GM19372 (cell line): ENCODE data around the gene ARHGAP44.

ENCODE experiments used
- ATAC-seq: cut with Tn5 transposase; IDR thresholded peaks from one replicate; pipeline ENCODE4 v1.9.1; 2021; ENCODE audit warnings: mild to moderate bottlenecking, low read depth, moderate library complexity; ENCODE audit not compliant: unreplicated experiment

ARHGAP44 gene, protein sequence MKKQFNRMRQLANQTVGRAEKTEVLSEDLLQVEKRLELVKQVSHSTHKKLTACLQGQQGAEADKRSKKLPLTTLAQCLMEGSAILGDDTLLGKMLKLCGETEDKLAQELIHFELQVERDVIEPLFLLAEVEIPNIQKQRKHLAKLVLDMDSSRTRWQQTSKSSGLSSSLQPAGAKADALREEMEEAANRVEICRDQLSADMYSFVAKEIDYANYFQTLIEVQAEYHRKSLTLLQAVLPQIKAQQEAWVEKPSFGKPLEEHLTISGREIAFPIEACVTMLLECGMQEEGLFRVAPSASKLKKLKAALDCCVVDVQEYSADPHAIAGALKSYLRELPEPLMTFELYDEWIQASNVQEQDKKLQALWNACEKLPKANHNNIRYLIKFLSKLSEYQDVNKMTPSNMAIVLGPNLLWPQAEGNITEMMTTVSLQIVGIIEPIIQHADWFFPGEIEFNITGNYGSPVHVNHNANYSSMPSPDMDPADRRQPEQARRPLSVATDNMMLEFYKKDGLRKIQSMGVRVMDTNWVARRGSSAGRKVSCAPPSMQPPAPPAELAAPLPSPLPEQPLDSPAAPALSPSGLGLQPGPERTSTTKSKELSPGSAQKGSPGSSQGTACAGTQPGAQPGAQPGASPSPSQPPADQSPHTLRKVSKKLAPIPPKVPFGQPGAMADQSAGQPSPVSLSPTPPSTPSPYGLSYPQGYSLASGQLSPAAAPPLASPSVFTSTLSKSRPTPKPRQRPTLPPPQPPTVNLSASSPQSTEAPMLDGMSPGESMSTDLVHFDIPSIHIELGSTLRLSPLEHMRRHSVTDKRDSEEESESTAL

DNA sequence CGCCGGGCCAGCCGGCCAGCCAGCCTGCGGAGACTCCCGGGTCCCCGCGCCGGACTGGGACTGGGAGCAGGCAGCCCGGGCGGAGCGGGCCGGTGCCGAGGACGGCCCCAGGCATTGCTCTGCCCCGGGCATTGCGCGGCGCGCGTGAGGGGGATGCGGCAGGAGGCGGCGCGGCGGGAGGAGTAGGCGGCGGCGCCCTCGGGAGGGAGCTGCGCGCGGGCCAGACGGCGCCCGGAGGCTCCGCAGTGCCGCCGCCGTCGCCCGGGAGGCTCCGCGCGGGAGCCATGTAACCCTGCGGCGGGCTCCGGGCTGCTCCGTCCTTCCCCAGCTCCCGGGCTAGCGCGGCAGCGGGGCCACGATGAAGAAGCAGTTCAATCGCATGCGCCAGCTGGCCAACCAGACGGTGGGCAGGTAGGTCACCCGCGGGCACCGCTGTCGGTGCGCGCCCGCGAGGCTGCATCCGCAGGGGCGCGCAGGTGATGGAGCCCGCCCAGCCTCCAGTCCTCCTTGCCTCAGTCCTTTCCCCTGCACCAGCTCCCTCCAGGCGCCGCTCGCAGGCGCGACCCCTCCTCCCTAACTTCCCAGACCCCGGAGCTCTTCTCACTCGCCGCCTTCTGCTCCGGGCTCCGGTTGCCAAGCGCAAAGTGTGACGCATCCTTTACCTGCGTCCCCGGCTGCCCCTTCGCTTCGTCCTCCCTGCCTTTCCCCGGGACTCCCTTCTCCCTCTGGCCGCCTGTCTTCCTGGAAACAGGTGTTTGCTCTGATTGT lies at the start of gene ARHGAP44:
Gene ARHGAP44, plus strand, starts transcription at position 18 of the 768 bp plus-strand sequence. Its CDS starts 341 bp downstream, at position 359.
- ATAC-seq, result peak; percentile 76

DNA sequence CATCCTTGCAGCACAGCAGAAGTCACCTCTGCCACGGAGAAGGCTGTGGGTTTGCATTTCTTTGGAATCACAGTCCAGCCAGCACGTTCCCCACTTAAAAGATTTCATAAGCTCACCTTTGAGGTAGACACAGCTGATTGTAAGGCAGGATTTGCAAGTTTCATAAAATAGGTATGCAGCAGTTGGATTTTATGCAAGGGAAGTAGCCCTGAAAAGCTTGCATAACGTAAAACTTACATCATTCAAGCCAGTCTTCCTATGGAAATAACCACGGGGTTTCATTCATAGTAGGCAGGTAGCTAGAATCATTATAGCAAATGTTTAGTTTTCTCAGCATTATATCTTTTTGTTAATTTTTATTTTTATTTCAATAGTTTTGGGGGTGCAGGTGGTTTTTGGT lies 49.8 kb upstream of the ARHGAP44 start:
- no peak for ATAC-seq

DNA sequence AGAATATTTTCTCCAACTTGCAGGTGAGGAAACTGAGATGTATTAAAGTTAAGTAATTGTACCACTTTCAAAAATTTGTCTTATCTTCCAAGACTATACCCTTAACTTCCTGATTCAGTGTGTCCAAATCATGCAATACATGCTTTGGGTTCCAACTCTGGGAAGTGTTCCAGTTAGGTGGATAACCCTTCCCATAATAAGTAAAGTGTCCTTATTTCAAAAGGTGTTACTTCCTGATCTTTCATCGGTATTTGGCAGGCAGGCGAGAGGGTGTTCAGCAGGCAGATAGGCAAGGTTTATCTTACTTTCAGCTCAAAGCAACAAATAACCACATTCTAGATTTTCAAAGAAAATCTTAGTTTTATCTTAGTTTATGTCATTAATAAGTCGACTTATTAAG lies 46.3 kb upstream of the ARHGAP44 start:
- no peak for ATAC-seq

DNA sequence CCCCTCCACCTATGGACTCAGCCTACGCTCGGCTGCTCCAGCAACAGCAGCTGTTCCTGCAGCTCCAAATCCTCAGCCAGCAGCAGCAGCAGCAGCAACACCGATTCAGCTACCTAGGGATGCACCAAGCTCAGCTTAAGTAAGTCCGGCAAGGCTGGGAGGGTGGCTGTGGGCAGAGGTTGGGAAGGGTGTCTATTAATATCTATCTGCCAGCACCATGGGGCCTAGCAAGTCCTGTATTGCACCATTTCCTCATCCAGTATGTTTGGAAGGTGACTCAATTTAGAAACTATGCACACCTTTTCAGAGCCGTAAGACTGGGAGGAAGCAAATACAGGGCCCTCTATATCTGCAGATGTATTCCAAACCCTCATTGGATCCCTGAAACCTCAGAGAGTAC lies 45.0 kb upstream of the ARHGAP44 start:
- no peak for ATAC-seq

DNA sequence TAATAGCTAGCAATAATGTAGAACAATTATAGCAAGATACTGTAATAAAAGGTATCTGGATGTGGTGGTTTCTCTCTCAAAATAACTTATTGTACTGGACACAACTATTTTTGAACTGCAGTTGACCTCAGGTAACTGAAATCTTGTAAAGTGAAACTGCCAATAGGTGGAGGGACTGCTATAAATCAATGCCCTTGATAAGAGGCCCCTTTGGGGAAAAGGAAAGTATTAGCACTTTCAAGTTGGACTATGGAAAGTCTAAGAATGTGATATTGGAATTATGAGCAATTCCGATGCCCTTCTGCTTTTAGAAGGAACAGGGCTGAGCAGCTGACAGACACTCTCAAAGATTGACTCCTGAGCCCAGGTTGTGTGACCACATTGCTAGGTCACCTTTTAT lies 44.5 kb upstream of the ARHGAP44 start:
- ATAC-seq, result no peak

DNA sequence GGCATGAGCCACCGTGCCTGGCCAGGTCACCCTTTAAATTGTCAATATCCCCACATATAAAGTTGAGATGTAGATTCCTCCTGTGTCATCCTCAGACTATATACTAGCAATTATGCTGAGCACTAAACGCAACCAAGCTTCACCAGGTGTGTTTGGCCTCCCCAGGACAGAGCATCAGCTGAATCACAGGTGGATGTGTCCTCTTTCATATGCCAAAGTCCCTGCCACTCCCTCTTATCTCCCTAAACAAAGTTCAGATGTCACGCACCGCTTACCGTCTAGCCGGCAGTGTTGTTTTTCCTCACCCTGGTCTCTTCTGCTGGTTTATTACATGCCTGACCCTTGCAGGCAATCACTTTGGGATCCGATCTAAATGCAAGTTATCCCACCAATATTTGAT lies 43.8 kb upstream of the ARHGAP44 start:
- ATAC-seq, result no peak

DNA sequence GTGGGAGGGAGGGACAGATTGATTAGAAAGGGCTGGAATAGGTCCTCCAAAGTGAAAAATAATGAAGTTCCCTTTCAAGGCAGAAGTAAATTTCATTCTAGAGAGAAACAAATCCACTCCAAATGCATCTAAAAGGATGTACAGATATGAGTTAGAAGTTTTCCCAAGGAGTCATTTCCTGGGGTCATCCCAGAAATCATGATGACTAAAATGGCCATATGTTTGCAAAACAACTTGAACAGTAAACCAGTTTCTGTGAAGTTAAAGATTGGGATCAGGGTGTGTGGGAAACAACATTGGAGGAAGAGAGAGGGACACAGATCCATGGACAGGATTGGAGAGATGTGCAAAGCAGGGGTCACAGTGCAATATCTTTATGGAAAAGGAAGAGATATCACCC lies 32.5 kb upstream of the ARHGAP44 start:
- ATAC-seq, result no peak

DNA sequence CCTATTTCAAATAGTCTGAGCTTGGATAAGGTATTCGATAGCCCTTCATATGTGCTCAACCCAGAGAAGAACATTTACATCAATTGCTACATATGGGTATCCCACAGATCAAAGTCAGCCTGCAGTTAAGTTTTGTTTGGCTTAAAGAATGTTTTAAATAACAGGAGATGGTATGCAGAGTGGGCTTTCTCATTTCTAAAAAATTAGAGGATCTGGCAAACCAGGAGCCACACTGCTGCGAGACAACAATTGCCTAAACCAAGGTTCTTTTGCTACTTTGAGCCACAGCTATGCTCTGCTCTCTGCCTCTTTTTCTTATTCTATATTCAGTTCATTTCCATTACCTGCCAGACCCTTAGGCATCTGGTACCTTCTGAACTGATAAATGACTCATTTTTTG lies 30.2 kb upstream of the ARHGAP44 start:
- ATAC-seq, result no peak

DNA sequence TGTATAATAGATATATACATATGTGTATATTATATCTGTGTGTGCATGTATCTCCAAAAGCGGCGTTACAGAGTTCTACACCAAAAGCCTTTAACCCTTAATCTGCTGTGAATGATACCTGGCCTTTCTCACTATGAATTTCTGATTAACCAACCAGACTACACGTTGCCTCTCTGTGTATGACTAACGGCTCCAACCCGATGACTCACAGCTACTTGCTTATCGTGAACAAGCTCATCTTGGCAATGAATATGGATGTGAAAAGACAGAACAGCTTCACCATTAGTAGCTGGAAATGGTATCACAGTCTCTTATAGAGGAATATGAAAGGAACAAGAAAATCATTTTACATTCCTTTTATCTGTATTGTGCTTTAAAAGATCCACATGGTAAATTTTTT lies 23.8 kb upstream of the ARHGAP44 start:
- ATAC-seq, result no peak

DNA sequence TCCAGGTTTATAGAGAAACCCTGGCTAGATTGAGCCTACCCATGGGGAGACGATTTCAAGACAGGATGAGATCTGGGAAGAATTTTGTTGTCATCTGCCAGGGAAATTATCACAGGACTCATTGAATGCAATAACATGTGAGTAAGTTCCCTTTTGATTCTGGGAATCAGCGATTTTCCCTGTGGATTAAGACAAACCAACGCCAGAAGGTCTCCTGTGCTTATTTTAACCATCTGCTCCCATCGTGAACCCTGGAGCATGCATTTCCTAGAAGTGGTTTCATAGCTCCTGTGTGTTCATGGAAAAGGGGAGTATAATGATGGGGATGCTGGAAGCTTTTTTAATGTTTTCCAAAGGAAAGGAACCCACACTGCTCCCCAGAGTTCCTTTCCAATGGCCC lies 21.0 kb upstream of the ARHGAP44 start:
- ATAC-seq, result no peak

DNA sequence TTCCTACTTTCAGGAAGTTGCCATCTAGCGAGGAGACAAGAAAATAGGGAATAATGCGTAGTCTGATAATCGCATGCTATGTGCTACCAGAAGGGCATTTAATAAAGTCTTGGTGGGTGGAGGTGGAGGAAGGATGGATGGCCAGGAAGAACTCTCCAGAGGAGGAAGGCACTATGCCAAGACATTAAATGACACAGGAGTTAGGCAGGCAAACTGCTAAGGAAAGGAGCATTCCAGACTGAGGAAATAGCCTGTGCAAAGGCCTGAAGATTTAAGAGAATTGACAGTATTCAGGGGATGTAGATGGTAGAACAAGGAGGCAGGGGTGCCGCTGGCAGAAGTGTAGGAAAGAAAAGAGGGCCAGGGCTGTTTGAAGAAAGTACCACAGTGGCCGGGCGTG lies 19.3 kb upstream of the ARHGAP44 start:
- ATAC-seq, result no peak

DNA sequence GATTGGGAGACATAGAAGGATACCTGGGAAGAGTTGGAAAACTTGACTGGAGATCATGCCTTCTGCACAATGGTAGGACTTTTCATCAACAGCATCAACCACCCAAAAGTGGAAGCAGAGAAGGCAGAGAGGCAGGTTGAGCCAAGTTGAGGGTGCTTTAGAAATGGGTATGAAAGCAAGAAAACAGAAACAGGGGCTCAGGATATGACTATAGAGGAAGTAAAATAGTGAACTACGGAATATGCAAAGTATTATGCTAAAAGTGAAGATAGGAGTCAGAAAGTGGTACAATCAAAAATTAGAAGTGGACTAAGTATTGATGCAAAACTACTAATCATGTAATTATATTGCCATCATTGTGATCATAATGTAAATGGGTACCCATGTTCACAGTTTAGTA lies 16.1 kb upstream of the ARHGAP44 start:
- ATAC-seq, result no peak

DNA sequence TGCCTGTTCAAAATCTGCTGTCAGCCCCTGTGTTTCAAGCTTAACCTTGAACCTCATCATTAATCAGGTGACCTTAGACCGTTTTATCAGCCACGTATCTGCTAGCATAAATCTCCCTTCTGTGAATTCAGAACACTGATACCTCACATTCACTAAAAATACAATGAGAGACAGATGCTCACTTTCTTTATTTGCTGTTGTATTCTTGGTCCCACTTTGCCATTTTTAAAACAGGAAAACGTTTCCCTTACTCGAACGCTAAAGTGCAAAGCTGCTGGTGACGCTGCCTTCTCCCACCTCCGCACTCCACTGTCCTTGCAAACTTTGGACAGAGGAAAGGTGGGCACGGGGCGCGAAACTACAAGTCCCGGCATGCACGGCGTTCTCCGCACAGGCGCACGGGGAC lies 220 bp upstream of the ARHGAP44 start:
- ATAC-seq, result peak; percentile 89

DNA sequence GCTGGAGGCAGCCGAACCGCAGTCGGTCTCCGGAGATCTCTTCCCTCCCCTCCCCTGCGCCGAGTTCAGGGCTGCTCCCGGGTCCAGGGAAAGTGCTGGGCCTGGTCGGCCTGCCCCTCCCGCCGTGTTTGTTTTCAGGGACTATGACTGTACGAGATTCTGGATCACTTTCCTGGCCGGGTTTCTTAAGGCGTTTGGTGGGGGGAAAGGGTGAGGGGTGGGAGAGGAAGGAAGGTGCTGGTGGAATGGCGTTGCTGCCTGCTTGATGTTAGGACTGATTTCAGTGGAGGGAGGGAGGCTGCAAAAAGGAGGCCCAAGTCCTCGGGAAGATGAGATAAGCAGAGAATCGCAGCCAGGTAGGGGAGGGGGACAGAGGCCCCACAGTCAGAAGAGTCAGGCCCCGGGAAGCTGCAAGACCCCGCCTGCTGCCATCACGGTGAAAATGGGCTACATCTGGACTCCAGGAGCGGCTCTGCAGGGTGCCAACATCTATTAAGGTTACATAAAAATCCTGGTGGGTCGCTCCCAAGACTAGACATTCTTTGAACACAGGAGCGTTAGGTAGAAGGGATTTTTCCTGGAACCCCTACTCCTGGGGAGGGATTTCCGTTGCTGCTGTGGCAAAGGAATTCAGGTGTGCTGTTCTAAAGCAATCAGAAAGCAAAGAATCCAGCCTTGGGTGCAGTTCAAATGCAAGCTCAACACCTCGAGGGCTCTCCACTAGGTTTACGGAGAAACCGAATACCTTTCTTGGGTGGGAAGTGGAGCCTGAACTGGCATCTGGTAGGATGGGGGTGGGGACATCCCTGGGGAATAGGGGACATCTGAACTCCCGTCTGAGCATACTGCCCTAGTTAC lies 1.2 kb downstream of the ARHGAP44 start:
- ATAC-seq, result no peak

DNA sequence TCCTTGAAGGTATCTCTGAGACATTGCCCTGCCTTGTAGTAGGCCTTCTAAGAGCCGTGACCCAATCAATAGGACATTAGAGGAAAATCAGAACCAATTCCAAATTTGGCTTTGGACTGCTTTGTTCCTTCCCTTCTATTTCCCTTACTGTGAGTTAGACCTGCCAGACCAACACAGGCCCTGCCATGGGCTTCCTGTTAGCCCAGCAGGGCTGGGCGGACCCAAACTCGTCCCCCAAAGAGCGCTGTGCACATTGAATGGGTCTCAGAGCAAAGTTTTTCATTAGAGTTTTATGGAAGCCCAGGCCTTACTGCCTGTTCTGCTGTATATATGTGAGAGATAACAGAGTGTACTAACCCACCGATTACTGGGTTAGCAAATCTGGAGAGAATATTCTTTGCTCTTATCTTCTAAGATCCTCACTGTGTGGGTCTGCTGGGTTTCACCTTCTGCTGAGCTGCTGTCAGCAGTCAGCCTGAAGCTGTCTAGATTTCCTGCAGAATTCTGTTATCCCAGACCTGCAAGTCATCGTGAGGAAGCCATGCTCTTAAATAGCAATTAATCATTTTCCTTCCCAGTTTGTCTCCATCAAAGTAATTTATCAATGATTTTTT lies 5.7 kb downstream of the ARHGAP44 start:
- ATAC-seq, result peak; percentile 56

DNA sequence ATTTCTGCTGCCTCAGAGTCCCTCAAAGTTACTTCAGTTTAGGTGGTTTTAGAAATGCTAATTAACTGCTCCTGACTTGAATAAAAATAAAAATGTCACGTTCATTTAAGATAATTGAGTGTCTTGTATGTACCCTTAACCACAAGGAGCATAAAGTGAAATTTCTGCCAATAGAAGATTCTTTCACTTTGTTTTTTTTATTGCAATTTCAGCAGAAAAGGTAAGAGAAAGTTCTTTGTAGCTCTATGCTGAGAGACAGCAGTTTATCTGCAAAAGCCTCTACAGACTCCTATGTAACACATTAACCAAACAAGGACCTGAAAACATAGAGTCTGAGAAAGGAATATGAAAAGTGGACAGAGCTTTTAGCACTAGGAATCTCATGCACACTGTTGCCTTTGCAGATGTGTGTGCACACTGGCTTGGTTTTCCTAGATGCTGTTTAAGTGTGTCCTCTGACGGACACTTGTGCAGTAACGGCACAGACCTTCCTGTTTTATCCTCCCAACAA lies 11.6 kb downstream of the ARHGAP44 start:
- no peak for ATAC-seq

DNA sequence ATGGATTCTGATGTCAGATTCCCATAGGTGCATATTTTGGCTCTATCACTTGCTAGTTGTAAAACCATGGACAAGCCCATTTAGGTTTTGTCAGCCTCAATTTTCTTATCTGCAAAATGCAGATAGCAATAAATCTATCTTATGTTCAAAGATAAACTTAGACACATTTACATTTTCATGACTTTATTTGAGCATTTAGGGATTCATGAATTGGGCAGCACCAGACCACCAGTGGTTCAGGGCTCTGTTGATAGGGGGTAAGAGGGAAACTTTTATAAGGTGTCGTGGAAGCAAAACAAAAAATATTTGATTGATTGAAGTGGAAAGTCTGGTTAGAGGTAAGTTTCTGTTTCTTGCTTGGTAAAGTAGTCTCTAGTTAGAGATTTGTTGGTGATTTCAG lies 17.3 kb downstream of the ARHGAP44 start:
- no peak for ATAC-seq

DNA sequence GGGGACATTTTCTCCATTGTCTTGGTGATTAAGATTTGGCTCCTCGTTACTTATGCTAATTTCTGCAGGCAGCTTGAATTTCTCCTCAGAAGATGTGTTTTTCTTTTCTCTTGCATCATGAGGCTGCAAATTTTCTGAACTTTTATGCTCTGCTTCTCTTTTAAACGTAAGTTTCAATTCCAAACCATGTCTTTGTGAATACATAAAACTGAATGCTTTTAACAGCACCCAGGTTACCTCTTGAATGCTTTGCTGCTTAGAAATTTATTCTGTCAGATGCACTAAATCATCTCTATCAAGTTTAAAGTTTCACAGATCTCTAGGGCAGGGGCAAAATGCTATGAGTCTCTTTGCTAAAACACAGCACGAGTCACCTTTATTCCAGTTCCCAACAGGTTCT lies 19.4 kb downstream of the ARHGAP44 start:
- no peak for ATAC-seq

DNA sequence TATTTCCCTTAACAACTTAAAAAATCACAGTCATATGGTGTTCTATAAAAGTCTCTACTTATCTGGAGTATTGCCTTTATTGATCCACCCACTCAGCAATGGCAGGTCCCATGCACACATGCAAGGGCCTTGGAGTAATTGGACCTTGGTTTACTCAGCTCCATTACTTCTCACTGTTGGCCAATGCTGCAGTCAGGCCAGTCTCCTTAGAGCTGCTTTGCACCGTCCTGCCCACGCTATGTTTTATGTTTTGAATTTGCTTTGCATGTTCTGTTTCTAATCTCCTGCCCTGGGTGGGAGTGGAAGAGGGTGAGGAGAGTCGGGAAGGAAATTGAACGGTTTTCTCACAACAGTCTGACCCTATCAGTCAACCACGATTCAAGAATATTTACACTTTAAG lies 23.6 kb downstream of the ARHGAP44 start:
- ATAC-seq, result no peak

DNA sequence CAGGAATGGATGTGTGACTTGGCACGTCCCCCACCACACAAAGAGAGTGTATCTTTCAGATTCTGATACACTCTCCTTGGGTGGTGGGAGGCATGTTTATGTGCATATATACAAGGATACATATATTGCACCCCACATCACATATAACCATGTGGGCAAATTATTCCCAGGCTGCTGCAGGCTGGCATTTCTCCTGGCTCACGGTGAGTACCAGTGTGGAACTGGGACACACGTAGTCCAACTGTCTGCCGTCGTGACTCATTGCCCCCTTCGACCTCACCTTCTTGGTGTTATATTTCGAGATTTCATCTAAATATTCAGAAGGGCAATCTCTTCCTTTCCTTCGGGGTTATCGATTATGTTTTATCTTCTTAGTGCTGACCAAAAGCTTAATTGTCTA lies 24.4 kb downstream of the ARHGAP44 start:
- no peak for ATAC-seq
